ENCODE data around the gene PRR18.

PRR18 gene

GRCh38 chr6:166310634-166311033 lies 2.4 kb upstream of the PRR18 start:
- no peak for TF ChIP-seq CTCF (IDR thresholded peaks at IDR 0.05)
- DNase-seq (ENCODE audit: low spot score): peak; percentile 31
- Histone ChIP-seq H3K4me3 (no peak overlapping the region), H3K27ac (no peak overlapping the region)

DNA sequence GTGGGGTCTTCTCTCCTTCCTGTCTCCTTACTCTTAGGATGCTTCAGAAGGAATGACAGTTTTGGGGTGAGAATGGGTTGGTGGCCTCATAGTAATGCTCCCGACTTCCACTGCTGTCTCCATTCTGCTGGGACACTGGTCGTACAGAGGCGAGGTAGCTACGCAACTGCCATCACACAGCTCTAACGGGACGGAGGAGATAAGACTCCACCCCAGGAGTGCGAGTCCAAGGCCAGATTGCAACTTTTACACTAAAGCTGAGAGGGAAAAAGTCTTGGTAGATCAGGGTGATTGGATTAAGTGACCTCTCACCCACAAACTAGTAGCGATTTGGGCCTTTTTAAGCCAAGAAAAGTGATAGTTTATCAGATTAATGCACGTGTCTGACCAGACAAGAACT lies 1.8 kb upstream of the PRR18 start:
- Histone ChIP-seq H3K4me3 (no peak overlapping the region), H3K27ac (no peak overlapping the region)
- no peak for TF ChIP-seq CTCF (IDR thresholded peaks at IDR 0.05)
- no peak for DNase-seq (ENCODE audit: low spot score)

DNA sequence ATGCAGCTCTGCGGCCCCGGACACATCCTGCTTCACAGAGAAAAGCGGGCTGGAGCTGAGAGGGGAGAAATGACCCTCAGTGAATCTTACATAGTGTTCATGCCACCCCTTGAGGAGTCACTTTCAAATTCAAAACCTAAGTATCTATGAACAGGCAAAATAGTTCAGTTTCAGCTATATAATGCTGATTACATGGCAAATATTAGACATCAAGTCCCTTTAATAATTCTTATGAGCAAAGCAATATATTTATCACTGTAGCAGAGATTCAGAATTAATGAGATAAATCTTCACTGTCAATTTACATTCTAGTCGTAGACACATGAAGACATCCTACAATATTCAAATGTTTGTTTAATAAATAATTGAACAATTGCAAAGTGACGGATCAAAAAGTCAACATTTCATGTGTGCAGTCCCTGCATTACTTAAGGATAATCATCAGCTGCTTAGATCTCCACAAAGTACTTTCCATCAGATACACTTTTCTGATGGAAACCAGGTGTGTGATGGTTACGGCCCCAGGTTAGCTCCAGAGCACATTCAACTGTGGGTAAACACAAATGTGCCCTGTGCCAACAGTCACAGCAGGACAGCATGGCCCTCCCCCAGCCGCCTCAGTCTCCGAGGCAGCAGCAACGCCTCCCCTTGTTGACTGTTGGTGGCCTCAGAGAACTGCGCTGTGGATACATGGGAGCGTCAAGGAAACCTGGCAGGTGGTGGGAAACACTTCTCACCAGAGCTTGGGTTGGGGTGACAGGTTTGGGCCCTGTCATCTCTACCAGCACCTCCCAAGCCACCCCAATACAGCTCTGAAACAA lies 787 bp upstream of the PRR18 start:
- TF ChIP-seq CTCF (IDR thresholded peaks at IDR 0.05): no peak
- Histone ChIP-seq H3K27ac (no peak overlapping the region), H3K4me3 (peak overlapping the region; percentile 77)
- no peak for DNase-seq (ENCODE audit: low spot score)

DNA sequence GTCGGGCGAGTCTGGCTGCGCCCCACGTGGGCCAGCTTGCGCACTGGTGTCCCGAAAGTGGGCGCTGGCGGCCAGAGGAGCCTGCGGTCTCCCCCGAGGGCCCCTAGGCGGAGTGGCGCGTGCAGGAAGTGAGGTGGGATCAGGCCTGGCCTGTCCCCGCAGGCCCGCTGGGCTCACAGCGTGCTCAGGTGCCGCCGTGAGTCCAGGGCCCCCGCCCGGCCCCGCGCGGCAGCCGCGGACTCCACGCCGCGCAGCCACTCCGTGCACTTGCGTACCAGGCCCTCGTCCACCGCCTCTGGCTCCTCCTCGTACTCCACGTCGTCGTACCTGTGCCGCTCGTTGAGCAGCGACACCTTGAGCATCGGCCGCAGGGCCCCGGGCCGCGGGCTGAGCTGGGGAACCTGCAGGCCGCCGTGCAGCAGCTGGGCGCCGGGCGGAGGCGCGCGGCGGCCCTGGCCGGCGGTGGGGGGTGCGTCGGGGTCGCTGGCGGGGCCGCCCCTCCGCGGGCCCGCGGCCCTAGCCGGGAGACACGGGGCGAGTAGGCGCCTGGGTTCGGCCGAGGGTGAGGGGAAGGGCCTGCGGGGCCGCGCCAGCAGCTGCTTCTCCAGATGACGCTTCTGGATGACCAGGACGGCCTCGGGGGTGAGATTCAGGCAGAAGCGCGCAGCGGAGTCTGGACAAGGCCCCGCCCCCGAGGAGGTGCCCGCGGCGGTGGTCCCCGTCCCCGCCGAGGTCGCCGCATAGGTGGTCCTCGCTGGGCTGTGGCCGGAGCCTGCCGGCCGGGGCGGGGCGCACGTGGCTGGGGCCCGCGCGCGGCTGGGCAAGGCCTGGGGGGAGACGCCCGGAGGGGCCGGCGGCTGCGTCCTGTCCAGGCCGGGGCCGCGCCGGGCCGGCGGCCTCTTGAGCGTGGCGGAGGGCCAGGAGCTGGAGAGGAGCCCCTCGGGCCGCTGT lies 835 bp downstream of the PRR18 start:
- Histone ChIP-seq H3K27ac (no peak overlapping the region), H3K4me3 (peak overlapping the region; percentile 77)
- DNase-seq (ENCODE audit: low spot score): no peak
- TF ChIP-seq CTCF (IDR thresholded peaks at IDR 0.05): no peak

DNA sequence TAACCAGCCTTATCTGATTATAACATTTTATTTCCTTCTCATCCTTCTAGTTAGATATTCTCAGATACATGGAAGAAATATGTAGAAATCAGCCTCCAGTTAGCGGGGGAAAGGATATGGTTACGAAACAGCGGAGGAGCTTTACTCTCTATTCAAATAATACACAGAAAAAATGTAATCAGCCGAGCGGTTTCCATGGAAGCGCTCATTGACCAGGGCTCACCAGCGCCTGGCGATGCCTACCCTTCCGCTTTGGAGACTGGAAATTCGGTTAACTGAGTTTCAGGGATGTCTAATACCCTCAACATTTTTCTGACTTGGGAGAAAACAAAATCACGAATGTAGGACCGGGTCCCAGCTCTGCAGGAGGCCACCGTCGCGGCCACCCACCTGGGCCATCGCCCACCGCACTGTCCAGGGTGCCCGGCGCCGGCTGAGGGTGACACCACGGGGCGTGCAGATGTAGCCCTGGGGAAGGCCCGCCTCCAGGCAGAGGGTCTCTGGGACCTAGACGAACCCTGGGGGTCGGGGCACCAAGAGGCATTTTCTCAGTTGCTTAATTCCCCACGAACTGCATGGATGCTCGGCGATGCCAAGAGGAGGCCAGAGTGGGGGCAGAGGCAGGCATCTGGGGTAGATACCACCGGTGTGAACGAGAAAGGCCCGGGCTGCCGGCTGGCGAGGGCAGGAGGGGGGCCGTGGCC lies 1.7 kb downstream of the PRR18 start:
- no peak overlapping the region for H3K27ac ChIP-seq
- H3K4me3 ChIP-seq: peak overlapping the region; percentile 77
- DNase-seq (ENCODE audit: low spot score): no peak
- TF ChIP-seq CTCF (IDR thresholded peaks at IDR 0.05): no peak

DNA sequence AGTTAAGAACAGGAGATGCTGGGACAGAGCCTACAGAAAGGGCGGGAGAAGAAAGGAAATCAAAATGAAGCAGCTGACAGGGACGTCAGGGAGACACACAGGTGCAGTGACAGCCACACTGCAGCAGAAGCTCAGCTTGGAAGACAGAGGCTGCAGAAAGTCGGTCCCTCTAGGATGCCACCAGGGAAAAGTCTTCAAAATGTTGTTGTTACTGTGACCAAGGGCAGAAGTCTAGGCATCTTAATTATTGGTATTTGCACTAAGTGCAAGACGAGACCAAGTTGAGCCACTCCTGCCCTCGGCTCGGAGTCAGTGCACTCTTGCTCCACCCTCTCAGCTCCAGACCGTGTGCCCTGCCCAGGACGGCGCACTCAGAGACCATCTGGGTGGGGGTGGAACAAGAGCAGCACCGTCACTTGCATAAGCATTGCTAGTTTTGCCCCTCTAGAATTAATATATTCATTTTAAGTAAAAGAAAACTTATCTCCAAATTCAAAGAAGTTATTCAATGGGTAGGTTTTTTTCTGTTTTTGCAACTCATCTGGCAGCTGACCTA lies 2.6 kb downstream of the PRR18 start:
- DNase-seq (ENCODE audit: low spot score): no peak
- no peak for TF ChIP-seq CTCF (IDR thresholded peaks at IDR 0.05)
- H3K27ac ChIP-seq: no peak overlapping the region
- no peak overlapping the region for H3K4me3 ChIP-seq
